Measurements from ENCODE around the gene AGAP2.

The AGAP2 gene

GRCh38 chr12:57717131-57717530 is 21.4 kb downstream of the AGAP2 start:
- TF ChIP-seq FOXP2 (optimal IDR thresholded peaks at IDR 0.05; ENCODE audit: borderline replicate concordance, extremely low read depth, extremely low read length, insufficient read depth): no peak
- TF ChIP-seq POLR2AphosphoS5 (IDR thresholded peaks at IDR 0.05; ENCODE audit: low read depth, low read length): no peak
- no peak for TF ChIP-seq SIN3A (IDR thresholded peaks at IDR 0.05; ENCODE audit: borderline replicate concordance, insufficient read depth, low read length)
- TF ChIP-seq REST (IDR thresholded peaks at IDR 0.05; ENCODE audit: insufficient read depth in 1 of 2, low read depth in 2 of 2, low read length in 2 of 2): no peak
- no peak for TF ChIP-seq TAF1 (IDR thresholded peaks at IDR 0.05; ENCODE audit: borderline replicate concordance, insufficient read depth, low read length)

GRCh38 chr12:57716305-57716704 is 22.2 kb downstream of the AGAP2 start:
- TF ChIP-seq TAF1 (IDR thresholded peaks at IDR 0.05; ENCODE audit: borderline replicate concordance, insufficient read depth, low read length): no peak
- TF ChIP-seq REST (IDR thresholded peaks at IDR 0.05; ENCODE audit: insufficient read depth in 1 of 2, low read depth in 2 of 2, low read length in 2 of 2): no peak
- no peak for TF ChIP-seq SIN3A (IDR thresholded peaks at IDR 0.05; ENCODE audit: borderline replicate concordance, insufficient read depth, low read length)
- no peak for TF ChIP-seq POLR2AphosphoS5 (IDR thresholded peaks at IDR 0.05; ENCODE audit: low read depth, low read length)
- TF ChIP-seq FOXP2 (optimal IDR thresholded peaks at IDR 0.05; ENCODE audit: borderline replicate concordance, extremely low read depth, extremely low read length, insufficient read depth): no peak

- no peak for TF ChIP-seq TAF1 (IDR thresholded peaks at IDR 0.05; ENCODE audit: borderline replicate concordance, insufficient read depth, low read length)
- TF ChIP-seq FOXP2 (optimal IDR thresholded peaks at IDR 0.05; ENCODE audit: borderline replicate concordance, extremely low read depth, extremely low read length, insufficient read depth): no peak
- TF ChIP-seq REST (IDR thresholded peaks at IDR 0.05; ENCODE audit: insufficient read depth in 1 of 2, low read depth in 2 of 2, low read length in 2 of 2): no peak
- no peak for TF ChIP-seq SIN3A (IDR thresholded peaks at IDR 0.05; ENCODE audit: borderline replicate concordance, insufficient read depth, low read length)
- no peak for TF ChIP-seq POLR2AphosphoS5 (IDR thresholded peaks at IDR 0.05; ENCODE audit: low read depth, low read length)
Observed at GRCh38 chr12:57715786-57716185, 22.8 kb downstream of the AGAP2 start.

- TF ChIP-seq TAF1 (IDR thresholded peaks at IDR 0.05; ENCODE audit: borderline replicate concordance, insufficient read depth, low read length): no peak
Observed at GRCh38 chr12:57713209-57713608, 25.3 kb downstream of the AGAP2 start.

- no peak for TF ChIP-seq FOXP2 (optimal IDR thresholded peaks at IDR 0.05; ENCODE audit: borderline replicate concordance, extremely low read depth, extremely low read length, insufficient read depth)
- TF ChIP-seq TAF1 (IDR thresholded peaks at IDR 0.05; ENCODE audit: borderline replicate concordance, insufficient read depth, low read length): no peak
- TF ChIP-seq REST (IDR thresholded peaks at IDR 0.05; ENCODE audit: insufficient read depth in 1 of 2, low read depth in 2 of 2, low read length in 2 of 2): no peak
- TF ChIP-seq POLR2AphosphoS5 (IDR thresholded peaks at IDR 0.05; ENCODE audit: low read depth, low read length): no peak
- TF ChIP-seq SIN3A (IDR thresholded peaks at IDR 0.05; ENCODE audit: borderline replicate concordance, insufficient read depth, low read length): no peak
Observed at GRCh38 chr12:57712701-57713100, 25.8 kb downstream of the AGAP2 start.
